HepG2 (cell line): ENCODE data around the gene STK24. TPM values are rescaled to one million over a fixed set of nuclear protein-coding genes. Genes with fewer than 3 reads are reported as not detected.

Experiments
- ATAC-seq: fragments of 200-7000 bp; cut with Tn5 transposase; 3 replicates; pipeline ENCODE4 v1.9.1; 2020; ENCODE audit warnings: mild to moderate bottlenecking, moderate library complexity
- BruUV-seq: library from RNA; stranded (reverse); fragments of 400-500 nt; replicated peaks from 2 replicates; lab custom pipeline; 2021; lab: Mats Ljungman, UMichigan
- CTCF ChIA-PET: fragments of 300-600 bp; formaldehyde crosslinking; extraction: SDS; loops from one replicate; lab custom pipeline; 2021; ENCODE audit warnings: low total read pairs, inconsistent platforms, low intra/inter-chr PET ratio; lab: Yijun Ruan, JAX
- POLR2A ChIA-PET: fragments of 350-600 bp; sonication (Branson Sonifier 250); formaldehyde crosslinking; loops from one replicate; lab custom pipeline; 2020; ENCODE audit warnings: antibody characterized with exemption, inconsistent platforms; lab: Yijun Ruan, JAX
- DNase-seq: peaks from one replicate; pipeline ENCODE4 v3.0.0-alpha.2; 2015; ENCODE audit warnings: low spot score
- FAIRE-seq: peaks from 3 replicates; lab custom pipeline; 2011; peaks lifted over from hg19 to GRCh38; lab: Jason Lieb, UNC
- H2AFZ ChIP-seq: one replicate; pipeline ENCODE4 v1.6.1; 2011; ENCODE audit warnings: low read length, inconsistent platforms
- H3K27ac ChIP-seq: fragments of 300-600 bp; 3 replicates; pipeline ENCODE4 v1.8.0; 2011; ENCODE audit warnings: mixed run types, mild to moderate bottlenecking, mixed read lengths, low read length, inconsistent platforms; ENCODE audit not compliant: insufficient read depth; ENCODE audit errors: extremely low read length
- H3K27me3 ChIP-seq, 2 experiments: fragments of 200-600 bp in 1 of 2; 2 replicates in 1 of 2; 3 replicates in 1 of 2; pipeline versions ENCODE4 v1.6.0 to v1.8.0; 2011; ENCODE audit warnings: low read length in 2 of 2, mild to moderate bottlenecking in 2 of 2, moderate library complexity in 2 of 2, inconsistent platforms in 1 of 2; ENCODE audit not compliant: insufficient read depth in 2 of 2, control insufficient read depth in 1 of 2
- H3K36me3 ChIP-seq, 2 experiments: fragments of 200-600 bp in 1 of 2; replicated peaks in 1 of 2; 2 replicates in 1 of 2; 3 replicates in 1 of 2; pipeline versions ENCODE4 v1.5.1 to v1.8.0; 2011; ENCODE audit warnings: low read length in 2 of 2, inconsistent platforms in 1 of 2; ENCODE audit not compliant: insufficient read depth in 2 of 2, control insufficient read depth in 1 of 2
- H3K4me1 ChIP-seq: 2 replicates; pipeline ENCODE4 v1.5.1; 2012; ENCODE audit warnings: low read length, inconsistent platforms; ENCODE audit not compliant: insufficient read depth
- H3K4me2 ChIP-seq: 2 replicates; pipeline ENCODE4 v1.6.0; 2011; ENCODE audit warnings: low read depth, low read length, inconsistent platforms
- H3K4me3 ChIP-seq, 3 experiments: fragments of 200-600 bp in 1 of 3; sonication (generic), shearing (Covaris generic) in 1 of 3; replicated peaks in 1 of 3; 2 replicates each; pipeline ENCODE4 v1.5.1; 2011 to 2016; ENCODE audit warnings: low read length in 3 of 3, inconsistent platforms in 2 of 3, low read depth in 2 of 3, mild to moderate bottlenecking in 2 of 3, control low read depth in 1 of 3, mixed read lengths in 1 of 3; ENCODE audit not compliant: insufficient read depth in 1 of 3
- H3K79me2 ChIP-seq: one replicate; pipeline ENCODE4 v1.6.1; 2011; ENCODE audit warnings: low read length, inconsistent platforms; ENCODE audit not compliant: insufficient read depth
- H3K9ac ChIP-seq: 2 replicates; pipeline ENCODE4 v1.6.0; 2011; ENCODE audit warnings: mild to moderate bottlenecking, low read depth, low read length, inconsistent platforms; ENCODE audit not compliant: insufficient read depth
- H3K9me3 ChIP-seq: 2 replicates; pipeline ENCODE4 v1.5.1; 2012; ENCODE audit warnings: mild to moderate bottlenecking, low read length
- H4K20me1 ChIP-seq: 2 replicates; pipeline ENCODE4 v1.6.0; 2011; ENCODE audit warnings: inconsistent platforms, mild to moderate bottlenecking, low read length, moderate library complexity; ENCODE audit not compliant: insufficient read depth
- AGO2 ChIP-seq: fragments of 200-400 bp; formaldehyde crosslinking; optimal IDR thresholded peaks from 2 replicates; pipeline ENCODE3; 2017; ENCODE audit warnings: mild to moderate bottlenecking, low read depth, low read length, moderate library complexity
- GATAD1 ChIP-seq: IDR thresholded peaks from 2 replicates; pipeline ENCODE4 v1.6.1; 2016; ENCODE audit warnings: missing genetic modification reagents, missing compliant biosample characterization
- GTF2F1 ChIP-seq: fragments of 150-350 bp; IDR thresholded peaks from 2 replicates; pipeline ENCODE4 v1.6.1; 2014; ENCODE audit warnings: low read length
- HDAC1 ChIP-seq: sonication (generic); formaldehyde crosslinking; IDR thresholded peaks from 2 replicates; pipeline ENCODE4 v1.5.1; 2020; ENCODE audit warnings: mild to moderate bottlenecking, missing genetic modification reagents
- IRF1 ChIP-seq: sonication (generic); formaldehyde crosslinking; IDR thresholded peaks from 2 replicates; pipeline ENCODE4 v1.4.0; 2020; ENCODE audit warnings: low read depth, mild to moderate bottlenecking, missing genetic modification reagents
- PAF1 ChIP-seq: IDR thresholded peaks from 2 replicates; pipeline ENCODE4 v1.6.1; 2016; ENCODE audit warnings: missing genetic modification reagents, missing compliant biosample characterization
- RBM22 ChIP-seq: fragments of 200-400 bp; formaldehyde crosslinking; optimal IDR thresholded peaks from 2 replicates; pipeline ENCODE3; 2017; ENCODE audit warnings: mild to moderate bottlenecking, low read length, moderate library complexity
- RFXAP ChIP-seq: sonication (generic); formaldehyde crosslinking; IDR thresholded peaks from 2 replicates; pipeline ENCODE4 v1.4.0; 2020; ENCODE audit warnings: missing genetic modification reagents, borderline replicate concordance
- SALL2 ChIP-seq: sonication (generic); formaldehyde crosslinking; IDR thresholded peaks from 2 replicates; pipeline ENCODE4 v1.8.1; 2023; ENCODE audit warnings: mild to moderate bottlenecking, missing genetic modification reagents, inconsistent platforms
- TCF12 ChIP-seq, 2 experiments: fragments of 450-650 bp in 1 of 2; sonication (generic) in 1 of 2; formaldehyde crosslinking in 1 of 2; IDR thresholded peaks; 2 replicates each; pipeline versions ENCODE4 v1.6.1 to v1.8.0; 2017 to 2022; ENCODE audit warnings: antibody characterized with exemption in 1 of 2, mild to moderate bottlenecking in 1 of 2, missing genetic modification reagents in 1 of 2, moderate library complexity in 1 of 2
- XBP1 ChIP-seq: sonication (generic); formaldehyde crosslinking; IDR thresholded peaks from 2 replicates; pipeline ENCODE4 v1.5.0; 2020; ENCODE audit warnings: missing genetic modification reagents
- YEATS4 ChIP-seq: sonication (generic); formaldehyde crosslinking; IDR thresholded peaks from 2 replicates; pipeline ENCODE4 v1.4.0; 2020; ENCODE audit warnings: missing genetic modification reagents, borderline replicate concordance
- ZNF205 ChIP-seq: IDR thresholded peaks from 2 replicates; pipeline ENCODE4 v1.6.1; 2018; ENCODE audit warnings: missing biosample characterization, missing genetic modification reagents
- ZNF547 ChIP-seq: sonication (generic); formaldehyde crosslinking; IDR thresholded peaks from 2 replicates; pipeline ENCODE4 v1.5.1; 2020; ENCODE audit warnings: mild to moderate bottlenecking, missing genetic modification reagents
- ZNF558 ChIP-seq: sonication (generic); formaldehyde crosslinking; IDR thresholded peaks from 2 replicates; pipeline ENCODE4 v1.9.0; 2022; ENCODE audit warnings: mild to moderate bottlenecking, missing genetic modification reagents, borderline replicate concordance
- ZNF607 ChIP-seq: sonication (generic); formaldehyde crosslinking; IDR thresholded peaks from 2 replicates; pipeline ENCODE4 v1.5.1; 2020; ENCODE audit warnings: missing genetic modification reagents, mild to moderate bottlenecking, borderline replicate concordance
- WGBS: methylation state at CpG from one replicate; pipeline ENCODE4 v1.1.6; 2017; ENCODE audit warnings: low lambda C conversion rate; 5-methylcytosine and 5-hydroxymethylcytosine counted together
- in situ Hi-C: cut with HindIII; loops from 2 replicates; pipeline ENCODE4 v1.10.0; 2017; ENCODE audit warnings: low pct_unique_long_range_greater_than_20kb; ENCODE audit not compliant: extremely low pct_ligation_motif_present
- intact Hi-C: fragments of 100-400 bp; cut with micrococcal nuclease; formaldehyde crosslinking; loops from one replicate; pipeline ENCODE4 v1.10.0; 2022; ENCODE audit not compliant: unreplicated experiment
- polyA plus RNA-seq, 8 experiments: library from polyadenylated mRNA; depleted of rRNA in 3 of 8; stranded (reverse) in 7 of 8; unstranded in 1 of 8; fragments of >200 nt; fragmentation: Illumina TruSeq in 4 of 8; extraction: Trizol in 4 of 8; gene quantifications; 2 replicates each; pipeline versions ENCODE4 v1.2.1 to v1.2.3, GENCODE V29; 2011 to 2016; ENCODE audit warnings: low read depth in 4 of 8, missing spikeins in 1 of 8, mixed read lengths in 1 of 8; ENCODE audit not compliant: insufficient read depth in 1 of 8
- total RNA-seq, 5 experiments: library from RNA; depleted of rRNA; stranded (reverse); fragments of >200 nt; fragmentation: Illumina TruSeq; extraction: Trizol; gene quantifications; 2 replicates each; pipeline ENCODE4 v1.2.3, GENCODE V29; 2016; ENCODE audit warnings: low read depth in 1 of 5

The STK24 gene
- total and polyA plus RNA-seq, 2 of the 13 experiments (the other 11 are each of a cell fraction or from before 2014, with no cell fraction given): 51.3 to 73.0 TPM

GRCh38 chr13:98456413-98456845 is 120.5 kb downstream of the STK24 start:
- Histone ChIP-seq H4K20me1 (no peaks in the 10 kb centered on the region), H3K4me2 (no peak overlapping the region), H3K9ac (no peak overlapping the region), H3K4me1 (peaks cover 3% of the 10 kb centered on the region; the same call in 1 of the 2 replicates), H3K27ac (no peak overlapping the region), H3K36me3 (peaks cover 28 to 84% of the 10 kb centered on the region in 2 experiments), H2AFZ (no peak overlapping the region), H3K27me3 (no peaks in the 10 kb centered on the region), H3K79me2 (no peaks in the 10 kb centered on the region), H3K4me3 (no peak overlapping the region), H3K9me3 (no peaks in the 10 kb centered on the region)
- DNase-seq (no peak), FAIRE-seq (no peak), ATAC-seq (peak; percentile 15)
- ChIA-PET POLR2A (no interaction called here), CTCF (no interaction called here)
- BruUV-seq: no TSS peak
- TF ChIP-seq RBM22: peak; percentile 54
- peak; percentile 71 for TF ChIP-seq AGO2
- TF ChIP-seq ZNF205: no peak
- WGBS: 100% methylated on average over 5 of the region's 6 CpGs
- in situ Hi-C loops (no loop called here), intact Hi-C loops (no loop called here)

GRCh38 chr13:98454389-98454881 is 122.5 kb downstream of the STK24 start:
- CTCF ChIA-PET: no interaction called here
- no peak for TF ChIP-seq ZNF547 (CRISPR knock-in tag)
- TF ChIP-seq SALL2 (CRISPR knock-in tag): no peak
- TF ChIP-seq RBM22: peak; percentile 85
- no peak for TF ChIP-seq GATAD1 (CRISPR knock-in tag)
- no peak for TF ChIP-seq HDAC1 (CRISPR knock-in tag)
- TF ChIP-seq RFXAP (CRISPR knock-in tag): no peak
- no peak for TF ChIP-seq ZNF607 (CRISPR knock-in tag)
- TF ChIP-seq XBP1 (CRISPR knock-in tag): no peak
- no peak for TF ChIP-seq PAF1
- TF ChIP-seq ZNF558 (CRISPR knock-in tag): no peak
- TF ChIP-seq TCF12 (IDR thresholded peaks at IDR 0.05): no peak
- TF ChIP-seq TCF12 (CRISPR knock-in tag; IDR thresholded peaks at IDR 0.05): no peak
- TF ChIP-seq YEATS4 (CRISPR knock-in tag): no peak
- TF ChIP-seq IRF1: no peak
- no peak for TF ChIP-seq GTF2F1

More at GRCh38 chr13:98454389-98454881, 122.5 kb downstream of the STK24 start:
- peaks cover 8% of the 10 kb centered on the region for H4K20me1 ChIP-seq
- POLR2A ChIA-PET: no interaction called here
- in situ Hi-C loops (no loop called here), intact Hi-C loops (no loop called here)
- no TSS peak for BruUV-seq
- no peaks in the 10 kb centered on the region for H3K27me3 ChIP-seq
- H3K9ac ChIP-seq: no peak overlapping the region
- ATAC-seq (no peak), FAIRE-seq (peak; percentile 49), DNase-seq (peak; percentile 41)
- no peaks in the 10 kb centered on the region for H3K9me3 ChIP-seq
- H3K36me3 ChIP-seq: peaks cover 23 to 66% of the 10 kb centered on the region in 2 experiments
- H2AFZ ChIP-seq: no peak overlapping the region
- no peak overlapping the region for H3K4me3 ChIP-seq
- 71% methylated on average over 7 of the region's 7 CpGs for WGBS
- H3K4me1 ChIP-seq: peaks cover 23% of the 10 kb centered on the region
- H3K4me2 ChIP-seq: no peak overlapping the region
- H3K79me2 ChIP-seq: no peaks in the 10 kb centered on the region
- no peak overlapping the region for H3K27ac ChIP-seq
